A673 (cell line): ENCODE data around the gene CKMT2. TPM values are rescaled to one million over a fixed set of nuclear protein-coding genes. Genes with fewer than 3 reads are reported as not detected.

Source experiments
- BruUV-seq: library from RNA; stranded (reverse); fragments of 400-500 nt; replicated peaks from 2 replicates; lab custom pipeline; 2021; lab: Mats Ljungman, UMichigan
- CTCF ChIA-PET: fragments of 300-600 bp; sonication (Branson Sonifier 250); formaldehyde crosslinking; loops from one replicate; lab custom pipeline; 2022; ENCODE audit warnings: antibody characterized with exemption; lab: Charles Lee
- POLR2A ChIA-PET: fragments of 300-600 bp; sonication (Branson Sonifier 250); formaldehyde crosslinking; loops from one replicate; lab custom pipeline; 2022; ENCODE audit warnings: antibody characterized with exemption; ENCODE audit not compliant: low non-redundant PET; lab: Charles Lee
- DNase-seq: peaks from one replicate; pipeline ENCODE4 v3.0.0-alpha.2; 2015; ENCODE audit warnings: low spot score
- H3K27ac ChIP-seq: fragments of 200-600 bp; sonication (generic); 2 replicates; pipeline ENCODE4 v1.5.1; 2016; ENCODE audit warnings: mixed run types, low read depth, mild to moderate bottlenecking, mixed read lengths, antibody characterized with exemption, low read length; ENCODE audit not compliant: poor library complexity, severe bottlenecking
- H3K27me3 ChIP-seq: fragments of 200-600 bp; sonication (generic); replicated peaks from 2 replicates; pipeline ENCODE4 v1.6.1; 2017; ENCODE audit warnings: mixed run types, low read depth, mild to moderate bottlenecking, mixed read lengths, antibody characterized with exemption, low read length; ENCODE audit not compliant: insufficient read depth, poor library complexity
- H3K36me3 ChIP-seq: fragments of 200-600 bp; sonication (generic); 2 replicates; pipeline ENCODE4 v1.6.1; 2016; ENCODE audit warnings: mixed run types, mild to moderate bottlenecking, mixed read lengths, antibody characterized with exemption, low read length; ENCODE audit not compliant: insufficient read depth, poor library complexity, severe bottlenecking
- H3K4me1 ChIP-seq: fragments of 200-600 bp; sonication (generic); 2 replicates; pipeline ENCODE4 v1.6.1; 2017; ENCODE audit warnings: mixed run types, mild to moderate bottlenecking, mixed read lengths, antibody characterized with exemption, low read length; ENCODE audit not compliant: insufficient read depth, poor library complexity, severe bottlenecking
- H3K4me3 ChIP-seq: fragments of 200-600 bp; sonication (generic); 2 replicates; pipeline ENCODE4 v1.5.1; 2016; ENCODE audit warnings: low read depth, mixed run types, mild to moderate bottlenecking, mixed read lengths, low read length; ENCODE audit not compliant: poor library complexity, severe bottlenecking
- H3K9me3 ChIP-seq: fragments of 200-600 bp; sonication (generic); 2 replicates; pipeline ENCODE4 v1.6.1; 2016; ENCODE audit warnings: mixed run types, low read depth, mild to moderate bottlenecking, mixed read lengths, antibody characterized with exemption, low read length; ENCODE audit not compliant: poor library complexity, severe bottlenecking
- CTCF ChIP-seq: fragments of 300-800, 200-600 bp; sonication (generic); conservative IDR thresholded peaks from 2 replicates; pipeline ENCODE4 v1.5.1; 2017; ENCODE audit warnings: low read depth, mild to moderate bottlenecking, antibody characterized with exemption, low read length, moderate library complexity, mixed read lengths
- EZH2 ChIP-seq: fragments of 200-600 bp; sonication (generic); IDR thresholded peaks from 2 replicates; pipeline ENCODE4 v1.6.1; 2017; ENCODE audit warnings: borderline replicate concordance, low read depth, mild to moderate bottlenecking, mixed read lengths, antibody characterized with exemption, low read length; ENCODE audit not compliant: poor library complexity, severe bottlenecking
- intact Hi-C: fragments of 100-400 bp; cut with micrococcal nuclease; formaldehyde crosslinking; loops from one replicate; pipeline ENCODE4 v1.10.0; 2022; ENCODE audit not compliant: unreplicated experiment
- total RNA-seq: library from RNA; stranded (reverse); gene quantifications from 2 replicates; pipeline ENCODE4 v1.2.3, GENCODE V29; 2021

CKMT2 gene
- total RNA-seq, 1 experiment from 2014 or later = not detected

GRCh38 chr5:81209386-81209785, 23.7 kb upstream of the CKMT2 start:
- CTCF ChIA-PET = no interaction called here
- no peak for DNase-seq
- intact Hi-C loops = no loop called here
- no peak for TF ChIP-seq CTCF
- TF ChIP-seq EZH2 = no peak
- Histone ChIP-seq H3K4me1 (no peaks in the 10 kb centered on the region), H3K36me3 (no peaks in the 10 kb centered on the region), H3K27ac (no peak overlapping the region), H3K4me3 (no peak overlapping the region), H3K9me3 (no peaks in the 10 kb centered on the region), H3K27me3 (no peaks in the 10 kb centered on the region)
- POLR2A ChIA-PET = no interaction called here
- no TSS peak for BruUV-seq

- H3K36me3 ChIP-seq = no peaks in the 10 kb centered on the region
- intact Hi-C loops = no loop called here
Observed at GRCh38 chr5:81209869-81210493, 23.1 kb upstream of the CKMT2 start.

GRCh38 chr5:81212211-81212751, 20.8 kb upstream of the CKMT2 start:
- no TSS peak for BruUV-seq
- H3K4me3 ChIP-seq = no peak overlapping the region
- no peaks in the 10 kb centered on the region for H3K9me3 ChIP-seq
- H3K4me1 ChIP-seq = no peaks in the 10 kb centered on the region
- ChIA-PET POLR2A (no interaction called here), CTCF (no interaction called here)
- no peak for DNase-seq
- TF ChIP-seq EZH2 = no peak
- no peak for TF ChIP-seq CTCF
- H3K36me3 ChIP-seq = no peaks in the 10 kb centered on the region
- intact Hi-C loops = no loop called here
- no peaks in the 10 kb centered on the region for H3K27me3 ChIP-seq
- H3K27ac ChIP-seq = no peak overlapping the region

More at GRCh38 chr5:81209869-81210493, 23.1 kb upstream of the CKMT2 start:
- Histone ChIP-seq H3K4me1 (no peaks in the 10 kb centered on the region), H3K27ac (no peak overlapping the region), H3K27me3 (no peaks in the 10 kb centered on the region), H3K9me3 (no peaks in the 10 kb centered on the region), H3K4me3 (no peak overlapping the region)
- no peak for DNase-seq
- TF ChIP-seq EZH2 = no peak
- TF ChIP-seq CTCF = no peak
- ChIA-PET CTCF (no interaction called here), POLR2A (no interaction called here)
- no TSS peak for BruUV-seq
